Hypothalamus (tissue), 51 donors: ENCODE measurements around the gene IQCN.
"Not testable (repeated sequence)": the region's sequence is repeated elsewhere in the genome, so short reads cannot be mapped to it uniquely, and the experiment has no call there.

ENCODE experiments used
- DNase-seq, 51 donors: peaks; one replicate each; lab custom pipeline; 2025; lab: John Stamatoyannopoulos, UW

Gene IQCN

GRCh38 chr19:18218600-18218999, 55.7 kb downstream of the IQCN start:
- no peak for DNase-seq

GRCh38 chr19:18218159-18218558, 56.1 kb downstream of the IQCN start:
- DNase-seq = no peak

- DNase-seq = no peak
Observed at GRCh38 chr19:18216789-18217188, 57.5 kb downstream of the IQCN start.

DNA sequence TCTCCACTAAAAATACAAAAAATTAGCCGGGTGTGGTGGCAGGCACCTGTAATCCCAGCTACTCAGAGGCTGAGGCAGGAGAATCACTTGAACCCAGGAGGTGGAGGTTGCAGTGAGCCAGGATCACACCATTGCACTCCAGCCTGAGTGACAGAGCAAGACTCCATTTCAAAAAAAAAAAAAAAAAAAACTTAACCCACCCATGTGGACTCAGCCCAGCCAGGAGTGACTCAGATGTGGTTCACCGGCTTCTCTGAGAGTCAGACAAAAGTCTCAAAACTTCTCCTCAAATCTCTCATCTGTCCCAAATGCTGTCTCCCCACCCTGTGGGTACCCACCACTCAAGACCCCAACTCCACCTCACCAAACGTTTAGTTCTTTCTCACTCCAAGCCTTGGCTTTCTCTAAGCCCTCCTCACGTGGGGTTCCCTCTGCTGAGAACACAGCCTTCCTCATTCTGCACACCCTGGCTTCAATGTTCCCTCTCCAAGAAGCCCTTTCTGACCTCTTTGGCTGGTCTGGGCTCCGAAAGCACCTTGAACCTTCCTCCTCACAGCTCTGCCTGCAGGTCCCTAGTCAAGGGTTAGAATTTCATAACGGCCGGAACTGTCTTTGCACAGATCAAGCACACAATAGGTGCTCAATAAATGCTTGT, 59.3 kb downstream of the IQCN start:
- no peak for DNase-seq

DNA sequence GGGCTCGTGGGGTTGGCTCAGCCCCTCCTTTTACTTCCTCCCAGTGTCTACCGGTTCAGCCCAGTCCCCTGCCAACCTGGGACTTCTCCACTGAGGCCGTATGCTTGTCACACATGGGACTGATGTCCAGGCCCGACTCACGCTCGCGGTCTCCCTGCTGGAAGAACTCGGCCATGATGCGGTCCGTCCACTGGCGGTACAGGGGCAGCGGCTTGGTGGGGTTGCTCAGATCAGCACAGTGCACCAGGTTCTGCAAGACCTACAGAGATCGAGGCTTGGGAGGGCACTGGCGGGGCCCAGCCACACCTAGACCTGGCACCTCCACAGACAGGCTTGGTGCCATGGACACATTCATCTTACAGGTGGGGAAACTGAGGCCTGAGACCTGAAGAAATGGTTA, 62.6 kb downstream of the IQCN start:
- DNase-seq = no peak

- not testable (repeated sequence) for DNase-seq
Observed at GRCh38 chr19:18209912-18210311, 64.3 kb downstream of the IQCN start.

GRCh38 chr19:18208098-18208951, 65.9 kb downstream of the IQCN start:
- DNase-seq = peak in 6 of 51 donors; percentile 2 to 33 (median 18)
